GM19023 (cell line): Measurements from ENCODE around the gene APIP.

Experiments used
- ATAC-seq: cut with Tn5 transposase; IDR thresholded peaks from one replicate; pipeline ENCODE4 v1.9.1; 2021; ENCODE audit warnings: mild to moderate bottlenecking, moderate library complexity; ENCODE audit not compliant: unreplicated experiment

Gene APIP

GRCh38 chr11:34844463-34845112 is 71.6 kb downstream of the APIP start:
- no peak for ATAC-seq

DNA sequence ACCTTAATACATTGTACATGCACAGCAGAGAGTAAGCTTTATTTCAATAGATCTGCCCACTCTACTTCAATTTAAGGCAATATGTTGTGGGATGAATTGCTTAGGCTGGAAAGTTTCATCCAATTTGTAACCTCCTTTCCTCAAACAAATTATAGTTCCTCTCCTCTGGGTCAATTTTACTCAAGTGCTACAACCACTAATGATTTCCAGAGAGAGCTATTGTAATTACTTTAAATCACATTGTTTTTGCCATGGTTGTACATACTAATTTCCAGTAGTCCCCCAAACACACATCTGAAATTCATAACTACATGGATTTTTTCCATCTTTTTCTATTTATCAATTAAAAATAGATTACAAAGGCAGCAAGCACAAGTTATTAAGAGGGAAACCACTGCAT is 72.9 kb downstream of the APIP start:
- no peak for ATAC-seq

DNA sequence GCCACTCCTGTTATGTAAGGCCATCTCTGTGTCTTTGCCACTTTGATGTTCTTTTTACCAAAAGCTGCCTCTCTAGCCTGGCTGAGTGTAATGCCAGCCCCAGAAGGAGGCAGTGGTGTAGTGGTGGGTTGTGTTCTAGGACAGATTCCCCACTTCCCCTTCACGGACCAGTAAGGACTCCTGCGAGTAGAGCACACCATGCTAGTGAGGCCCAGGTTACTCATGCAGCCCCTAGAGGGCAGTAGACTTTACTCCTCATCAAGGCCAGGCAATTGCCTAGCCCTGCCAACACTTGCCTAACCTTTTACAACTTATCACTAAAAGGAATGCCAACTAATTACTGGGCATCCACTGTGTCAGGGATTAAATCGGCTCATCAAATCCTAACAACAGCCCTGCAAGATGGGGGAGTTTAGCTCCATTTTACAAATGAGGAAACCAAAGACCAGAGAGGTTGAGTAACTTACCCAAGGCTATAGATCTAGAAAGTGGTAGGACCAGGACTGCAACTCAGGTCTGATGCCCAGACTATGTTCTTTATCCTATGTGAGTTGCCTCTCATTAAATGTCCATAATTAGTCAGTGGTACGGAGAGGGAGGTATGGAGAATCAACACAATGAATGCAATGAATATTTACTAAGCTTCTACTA is 75.3 kb downstream of the APIP start:
- peak; percentile 86 for ATAC-seq

GRCh38 chr11:34839969-34840368 is 76.2 kb downstream of the APIP start:
- ATAC-seq, result no peak

- ATAC-seq, result no peak
Measured at GRCh38 chr11:34836958-34837856, 79.0 kb downstream of the APIP start.

DNA sequence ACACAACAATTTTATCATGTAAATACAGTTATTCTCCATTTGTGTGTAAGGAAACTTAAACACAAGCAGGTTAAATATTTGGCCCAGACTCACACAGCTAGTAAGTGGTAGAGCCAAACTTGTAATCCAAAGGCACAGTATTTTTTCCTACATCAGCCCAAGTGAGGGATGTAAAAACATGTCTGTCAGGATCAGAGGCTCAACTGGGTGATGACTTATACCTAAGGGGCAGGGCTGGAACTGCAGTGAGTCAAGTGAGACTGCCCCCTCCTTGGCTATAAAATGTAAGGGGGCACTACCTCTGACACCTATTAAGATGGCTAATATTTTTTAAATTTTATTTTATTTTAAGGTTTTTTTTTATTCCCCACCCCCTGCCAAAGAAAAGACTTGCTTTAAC is 82.6 kb downstream of the APIP start:
- no peak for ATAC-seq
